C4-2B (cell line): ENCODE results near the gene RCOR1.

Experiments used
- ZFX ChIP-seq: fragments of 450-650 bp; IDR thresholded peaks from 2 replicates; pipeline ENCODE4 v1.6.1; 2017
- TF ChIP-seq, protein P1 (sequence below): fragments of 450-650 bp; conservative IDR thresholded peaks from 2 replicates; pipeline ENCODE4 v1.5.1; 2017; ENCODE audit warnings: mild to moderate bottlenecking

- TF ChIP-seq, protein P1, sequence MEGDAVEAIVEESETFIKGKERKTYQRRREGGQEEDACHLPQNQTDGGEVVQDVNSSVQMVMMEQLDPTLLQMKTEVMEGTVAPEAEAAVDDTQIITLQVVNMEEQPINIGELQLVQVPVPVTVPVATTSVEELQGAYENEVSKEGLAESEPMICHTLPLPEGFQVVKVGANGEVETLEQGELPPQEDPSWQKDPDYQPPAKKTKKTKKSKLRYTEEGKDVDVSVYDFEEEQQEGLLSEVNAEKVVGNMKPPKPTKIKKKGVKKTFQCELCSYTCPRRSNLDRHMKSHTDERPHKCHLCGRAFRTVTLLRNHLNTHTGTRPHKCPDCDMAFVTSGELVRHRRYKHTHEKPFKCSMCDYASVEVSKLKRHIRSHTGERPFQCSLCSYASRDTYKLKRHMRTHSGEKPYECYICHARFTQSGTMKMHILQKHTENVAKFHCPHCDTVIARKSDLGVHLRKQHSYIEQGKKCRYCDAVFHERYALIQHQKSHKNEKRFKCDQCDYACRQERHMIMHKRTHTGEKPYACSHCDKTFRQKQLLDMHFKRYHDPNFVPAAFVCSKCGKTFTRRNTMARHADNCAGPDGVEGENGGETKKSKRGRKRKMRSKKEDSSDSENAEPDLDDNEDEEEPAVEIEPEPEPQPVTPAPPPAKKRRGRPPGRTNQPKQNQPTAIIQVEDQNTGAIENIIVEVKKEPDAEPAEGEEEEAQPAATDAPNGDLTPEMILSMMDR = no peak
- TF ChIP-seq ZFX = no peak
Observed at GRCh38 chr14:102654298-102654697, 61.8 kb downstream of the RCOR1 start.
